Subcutaneous adipose tissue (tissue), 4 donors: ENCODE results near the gene OLFML1. TPM values are rescaled to one million over a fixed set of nuclear protein-coding genes. Genes with fewer than 3 reads are reported as not detected.

Source experiments
- total RNA-seq, 4 donors: library from RNA; depleted of rRNA; stranded (reverse); fragments of >200 nt; gene quantifications; one replicate each; pipeline ENCODE4 v1.1.0, GENCODE V29; 2016

Gene OLFML1
- total RNA-seq, 4 donors from 2014 or later = 4.1 to 8.8 (median 8.3) TPM

Other genes starting within 250 kb of the OLFML1 start
- not detected for gene SYT9, start 233.6 kb upstream of the OLFML1 start, total RNA-seq
- gene PPFIBP2, start 28.5 kb downstream of the OLFML1 start, total RNA-seq = 10 to 100 TPM; 26.4 to 33.3 (median 29.1) TPM
- gene CYB5R2, start 188.0 kb downstream of the OLFML1 start, total RNA-seq = 10 to 100 TPM in 1 of 4 donors, 1 to 10 TPM in 3; 5.2 to 12.6 (median 7.4) TPM
- not detected for gene OVCH2, start 221.0 kb downstream of the OLFML1 start, total RNA-seq